ENCODE results near the gene TMEM120A.

Gene TMEM120A

DNA sequence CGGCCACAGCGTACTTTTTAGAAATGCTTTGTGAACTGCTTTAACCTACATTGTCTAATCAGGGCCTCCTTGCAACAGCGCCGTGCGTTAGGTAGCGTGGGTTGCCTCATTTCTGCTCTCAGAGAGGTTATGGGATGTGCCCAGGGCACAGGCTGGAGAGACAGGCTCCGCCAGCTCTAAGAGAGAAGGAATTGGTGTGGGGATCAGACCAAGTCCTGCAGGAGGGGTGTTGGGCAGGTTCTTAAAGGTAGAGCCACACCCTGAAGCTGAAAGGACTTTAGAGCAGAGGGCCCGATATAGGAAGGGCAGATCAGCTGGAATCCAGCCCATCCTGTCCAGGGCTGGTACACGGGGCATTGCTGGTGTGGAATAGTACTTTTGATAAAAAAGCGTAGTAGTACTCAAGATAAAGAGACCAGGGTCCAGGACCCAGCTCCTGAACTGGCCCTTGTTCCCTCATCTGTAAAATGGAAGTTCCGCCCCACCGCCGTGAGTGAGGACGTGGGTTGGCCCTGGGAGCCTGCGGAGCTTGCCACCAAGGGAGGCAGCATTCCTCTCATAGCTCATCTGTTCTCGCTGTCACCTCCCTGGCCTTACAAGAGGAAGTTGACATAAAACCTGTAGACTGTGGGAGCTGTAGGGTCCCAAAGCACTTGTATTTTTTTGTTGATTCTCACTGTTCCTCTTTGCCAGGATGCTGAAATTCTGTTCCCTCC is 37.2 kb downstream of the TMEM120A start:
- DNase-seq, result no peak

DNA sequence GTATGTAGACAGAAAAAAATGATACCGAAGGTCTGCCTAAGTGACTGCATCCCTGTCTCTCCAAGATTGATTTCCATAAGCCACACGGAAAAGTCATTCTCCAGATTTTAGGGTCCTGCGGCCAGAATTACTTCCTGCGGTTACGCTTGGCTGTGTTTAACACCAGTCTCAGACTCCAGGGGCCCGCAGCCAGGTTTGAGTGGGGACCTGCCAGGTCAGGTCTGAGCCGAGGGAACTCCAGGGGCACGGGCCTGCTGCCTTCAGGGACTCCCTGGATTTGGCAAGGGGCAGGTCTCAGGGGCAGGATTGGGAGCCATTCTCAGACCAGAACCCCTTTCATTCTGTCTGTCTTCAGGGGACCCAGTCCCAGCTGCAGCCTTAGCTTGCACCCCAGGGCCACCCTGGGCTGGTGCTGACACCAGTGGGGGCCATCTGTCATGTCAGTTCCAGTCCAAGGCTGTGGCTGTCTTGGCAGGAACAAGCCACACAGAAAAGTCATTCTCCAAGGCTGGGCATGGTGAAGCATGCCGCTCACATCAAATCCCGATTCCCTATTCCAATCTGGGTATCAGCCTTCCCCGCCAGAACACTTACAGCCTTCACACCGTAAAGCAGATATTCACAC is 39.0 kb downstream of the TMEM120A start:
- DNase-seq, result no peak

- no peak for DNase-seq
Observed at GRCh38 chr7:75953931-75954330, 40.5 kb downstream of the TMEM120A start.

DNA sequence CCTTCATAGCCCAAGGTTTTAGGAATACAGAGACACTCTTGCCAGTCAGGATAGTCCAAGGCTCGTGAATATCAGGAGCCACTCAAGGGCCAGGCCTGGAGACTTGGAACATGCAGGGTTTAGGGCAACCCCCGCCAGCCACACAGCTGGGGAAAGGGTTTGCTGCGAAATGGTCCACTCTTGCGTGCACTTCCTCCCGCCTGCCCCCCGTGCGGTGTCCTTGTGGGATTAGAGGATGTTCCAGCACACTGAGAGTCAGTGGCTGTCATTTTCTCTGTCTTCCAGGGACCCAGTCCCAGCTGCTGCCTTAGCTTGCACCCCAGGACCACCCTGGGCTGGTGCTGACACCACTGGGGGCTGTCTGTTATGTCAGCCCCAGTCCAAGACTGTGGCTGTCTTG is 41.0 kb downstream of the TMEM120A start:
- no peak for DNase-seq

- no peak for DNase-seq
Observed at GRCh38 chr7:75951506-75951905, 42.9 kb downstream of the TMEM120A start.

DNA sequence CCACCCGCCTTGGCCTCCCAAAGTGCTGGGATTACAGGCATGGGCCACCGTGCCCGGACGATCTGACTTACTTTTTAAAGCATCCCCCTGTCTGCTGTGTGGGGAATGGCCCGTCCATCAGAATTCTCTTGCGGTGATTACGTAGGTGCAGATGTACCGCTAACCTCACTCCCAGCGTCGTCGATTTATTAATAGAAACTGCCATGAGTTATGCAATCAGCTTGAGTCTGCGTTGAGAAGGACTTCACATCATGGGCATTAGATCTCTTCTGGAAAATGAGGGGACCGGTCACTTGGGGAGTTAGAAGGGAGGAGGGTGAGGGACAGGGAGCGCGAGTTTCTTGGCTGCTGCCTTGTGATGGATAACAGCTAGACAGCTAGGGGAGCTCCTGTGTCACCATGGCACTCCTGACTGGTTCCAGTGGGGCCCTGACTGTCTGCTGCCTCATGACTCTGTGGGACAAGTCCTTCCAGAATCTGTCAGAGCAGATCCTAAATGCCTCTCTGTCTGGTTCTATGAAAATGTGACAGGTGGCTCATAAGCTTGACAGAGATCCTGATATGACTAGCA is 44.2 kb downstream of the TMEM120A start:
- no peak for DNase-seq

DNA sequence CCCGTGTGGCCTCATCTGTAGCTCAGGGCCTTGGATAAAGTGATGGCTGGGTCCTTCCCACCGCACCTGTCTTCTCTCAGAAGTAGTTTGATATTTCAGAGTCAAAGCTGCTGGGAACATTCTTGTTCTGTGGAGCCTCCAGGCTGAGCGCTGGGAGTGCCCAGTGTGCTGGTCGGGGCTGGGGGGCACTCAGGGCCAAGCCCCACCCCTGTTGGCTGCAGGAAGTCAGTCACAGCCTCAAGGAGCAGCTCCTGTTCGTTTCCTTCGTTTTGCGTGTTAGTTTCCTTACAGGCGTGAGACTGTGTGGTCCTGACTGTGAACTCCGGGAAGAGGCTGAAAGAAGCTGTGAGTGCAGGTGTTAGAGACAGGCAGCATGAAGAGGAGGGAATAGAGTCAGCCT is 46.2 kb downstream of the TMEM120A start:
- DNase-seq, result no peak

- no peak for DNase-seq
Observed at GRCh38 chr7:75946207-75946855, 48.1 kb downstream of the TMEM120A start.

GRCh38 chr7:75945297-75946168 is 48.9 kb downstream of the TMEM120A start:
- DNase-seq, result no peak

GRCh38 chr7:75944507-75944906 is 49.9 kb downstream of the TMEM120A start:
- no peak for DNase-seq

GRCh38 chr7:75943864-75944263 is 50.5 kb downstream of the TMEM120A start:
- DNase-seq, result no peak

GRCh38 chr7:75938921-75939320 is 55.5 kb downstream of the TMEM120A start:
- no peak for DNase-seq

- no peak for DNase-seq
Observed at GRCh38 chr7:75937958-75938786, 56.2 kb downstream of the TMEM120A start.
